Measurements from ENCODE around the gene GPR183.
A peak's percentile ranks its signal among the peaks of the same experiment; 100 is the strongest.

The GPR183 gene

DNA sequence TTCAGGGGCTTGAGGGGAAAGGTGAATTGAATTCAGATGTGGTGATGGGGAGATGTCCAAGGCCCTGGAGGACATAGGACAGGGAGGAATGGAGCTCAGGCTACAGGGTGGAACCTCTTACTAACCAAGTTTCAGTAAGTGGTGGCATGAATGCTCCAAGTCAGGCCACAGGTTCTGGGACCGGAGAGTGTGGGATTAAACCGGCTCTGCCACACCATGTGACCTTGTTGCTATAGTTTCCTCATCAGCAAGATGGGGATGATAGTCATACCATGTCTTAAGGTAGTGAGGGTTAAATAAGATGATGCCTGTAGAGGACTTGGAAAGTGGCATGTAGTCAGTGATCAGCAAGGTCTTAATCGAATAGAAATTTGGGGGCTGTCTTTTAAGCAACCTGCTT, 16.3 kb downstream of the GPR183 start:
- DNase-seq: peak; percentile 26

DNA sequence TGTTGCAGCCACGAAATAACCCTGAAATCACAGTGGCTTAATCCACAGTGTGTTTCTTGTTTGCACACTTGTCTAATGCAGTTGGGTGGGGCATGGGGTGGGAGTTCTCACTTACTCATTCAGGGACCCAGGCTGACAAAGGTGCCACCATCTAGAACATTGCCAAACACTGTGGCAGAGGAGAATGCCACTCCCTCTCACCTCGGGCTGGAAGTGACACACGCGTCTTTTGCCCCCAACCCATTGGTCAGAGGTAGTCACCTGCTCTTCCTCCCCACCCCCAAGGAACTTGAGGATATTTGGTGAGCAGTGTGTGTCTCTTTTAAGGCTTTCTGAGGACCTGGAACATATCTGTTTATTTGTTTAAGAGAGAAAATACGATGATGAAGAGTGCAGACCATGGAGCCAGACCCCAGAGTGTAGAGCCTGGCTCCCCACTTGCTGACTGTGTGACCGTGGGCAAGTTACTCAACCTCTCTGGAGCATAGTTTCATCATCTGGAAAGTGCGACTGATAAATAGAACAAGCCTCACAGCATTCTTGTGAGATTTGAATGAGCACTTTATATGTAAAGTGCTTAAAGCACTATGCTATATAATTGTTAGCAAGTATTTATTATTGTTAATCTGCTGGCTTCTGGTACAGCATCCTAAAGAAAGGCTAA, 17.4 kb downstream of the GPR183 start:
- no peak for DNase-seq

DNA sequence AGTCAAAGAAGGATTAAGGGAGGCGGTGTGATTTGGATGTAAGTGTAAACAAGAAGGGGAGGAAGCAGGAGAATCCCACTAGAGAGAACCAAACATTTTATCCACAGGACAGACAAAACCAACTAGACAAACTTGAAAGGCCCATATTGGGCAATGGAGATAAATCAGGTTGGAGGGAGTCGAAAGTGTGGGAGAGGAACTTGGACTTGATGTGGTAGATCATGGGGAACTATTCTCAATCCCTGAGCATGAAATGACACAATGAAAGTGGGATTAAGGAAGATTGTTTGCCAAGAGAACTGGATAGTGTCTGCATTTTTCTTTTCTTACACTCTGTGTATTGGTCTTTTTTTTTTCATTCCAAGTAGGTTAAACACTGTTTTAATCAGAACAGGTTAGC, 17.9 kb downstream of the GPR183 start:
- DNase-seq: peak; percentile 18

DNA sequence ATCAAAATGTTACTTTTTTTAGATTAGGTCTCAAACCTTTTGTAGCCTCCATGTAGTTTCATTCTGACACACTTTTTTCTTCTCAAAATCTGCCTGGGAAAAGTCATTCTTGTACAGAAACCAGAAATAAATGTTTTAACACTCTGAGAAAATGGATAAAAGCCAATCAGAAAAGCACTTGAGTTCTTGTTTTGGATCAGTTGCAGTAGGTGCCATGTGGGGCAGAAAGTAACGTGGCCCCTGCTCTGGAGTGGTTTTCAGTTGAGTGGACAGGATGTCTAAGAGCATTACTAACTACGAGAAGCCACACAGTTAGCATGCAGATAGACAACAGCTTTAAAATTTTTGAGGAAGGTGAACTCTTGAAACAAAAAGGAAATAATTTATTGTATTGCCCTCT, 19.1 kb downstream of the GPR183 start:
- no peak for DNase-seq

DNA sequence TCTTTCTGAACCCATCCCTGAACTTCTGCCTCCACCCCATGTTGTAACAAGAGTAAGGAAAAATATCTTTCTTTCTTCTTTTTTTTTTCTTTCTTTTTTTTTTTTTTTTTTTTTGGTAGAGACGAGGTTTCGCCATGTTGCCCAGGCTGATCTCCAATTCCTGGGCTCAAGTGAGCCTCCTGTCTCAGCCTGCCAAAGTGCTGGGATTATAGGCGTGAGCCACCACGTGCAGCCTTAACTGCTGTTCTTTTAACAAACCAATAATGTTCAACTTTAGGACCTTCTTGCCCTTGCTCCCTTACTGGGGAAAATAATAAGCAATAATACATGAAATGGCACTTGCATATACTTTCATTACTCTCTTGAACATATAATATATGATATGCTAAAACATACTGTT, 19.6 kb downstream of the GPR183 start:
- no peak for DNase-seq

DNA sequence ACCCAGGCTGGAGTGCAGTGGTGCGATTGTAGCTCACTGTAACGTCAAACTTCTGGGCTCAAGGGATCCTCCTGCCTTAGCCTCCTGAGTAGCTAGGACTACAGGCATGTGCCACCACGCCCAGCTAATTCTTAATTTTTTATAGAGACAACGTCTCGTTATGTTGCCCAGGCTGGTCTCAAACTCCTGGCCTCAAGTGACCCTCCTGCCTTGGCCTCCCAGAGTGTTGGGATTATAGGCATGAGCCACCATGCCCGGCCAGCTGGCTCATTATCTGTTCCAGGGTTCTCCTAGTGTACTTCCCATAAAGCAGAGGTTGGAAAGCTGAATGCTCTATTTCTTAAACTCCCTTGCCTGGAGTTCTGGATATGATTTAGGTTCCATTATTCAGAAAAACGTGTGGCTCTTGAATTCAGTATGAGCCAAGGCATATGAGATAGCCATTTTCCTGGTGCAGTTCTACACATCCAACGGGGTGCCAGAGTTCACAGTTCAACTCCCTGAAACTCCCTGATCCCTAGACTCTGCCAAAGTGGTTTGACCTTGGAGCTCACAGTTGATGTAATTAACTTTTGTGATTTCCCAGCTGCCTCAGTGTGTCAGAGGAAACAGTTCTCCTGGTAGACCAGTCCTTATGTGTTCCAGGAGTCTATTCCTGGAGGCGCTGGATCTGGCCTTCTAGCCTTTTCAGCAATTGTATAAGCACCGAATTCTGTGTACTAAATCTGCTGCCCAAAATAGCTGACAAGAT, 21.6 kb downstream of the GPR183 start:
- DNase-seq: peak; percentile 35

DNA sequence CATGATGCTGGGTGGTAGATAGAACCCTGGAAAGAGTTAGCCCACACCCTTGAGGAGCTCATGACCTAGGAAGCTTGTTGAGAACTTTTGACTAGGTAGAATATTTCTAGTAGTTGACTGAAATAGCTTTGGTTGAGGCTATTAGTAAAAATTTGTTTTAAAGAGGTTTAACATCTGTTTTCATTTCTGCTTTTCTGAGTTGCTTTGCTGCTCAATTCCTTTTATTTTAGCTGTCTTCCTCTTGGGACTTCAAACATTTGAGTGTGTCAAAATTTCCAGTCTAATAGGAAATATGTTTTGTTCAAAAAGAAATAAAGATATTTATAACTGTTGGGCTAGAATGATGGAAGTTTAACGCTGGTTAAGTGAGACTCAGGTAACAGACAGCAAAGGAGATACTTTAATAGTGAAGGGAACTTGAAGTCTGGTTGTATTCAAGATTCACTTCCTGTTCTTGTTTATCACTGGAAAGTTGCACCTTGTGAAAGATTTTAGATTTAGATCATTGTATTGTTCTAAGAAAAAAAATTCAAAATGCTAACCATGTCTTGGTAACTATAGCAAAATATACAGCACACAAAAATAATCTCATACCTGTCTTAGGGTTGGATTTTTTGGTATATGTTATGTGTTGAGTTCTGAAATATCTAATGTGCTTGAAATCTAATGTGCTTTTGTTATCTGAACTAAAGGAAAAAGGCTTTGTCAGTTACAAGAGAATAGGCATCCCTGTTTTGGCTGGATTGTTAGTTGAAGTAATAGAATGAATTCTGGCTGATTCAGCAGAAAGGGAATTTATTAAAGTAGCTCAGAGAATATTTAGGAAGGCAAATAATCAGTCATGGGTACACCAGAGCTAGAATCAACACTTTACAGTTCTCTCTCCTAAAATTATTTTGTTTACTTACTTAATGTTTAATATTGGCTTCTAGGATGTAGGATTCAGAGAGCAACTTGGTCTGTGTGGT, 24.7 kb downstream of the GPR183 start:
- DNase-seq: no peak

DNA sequence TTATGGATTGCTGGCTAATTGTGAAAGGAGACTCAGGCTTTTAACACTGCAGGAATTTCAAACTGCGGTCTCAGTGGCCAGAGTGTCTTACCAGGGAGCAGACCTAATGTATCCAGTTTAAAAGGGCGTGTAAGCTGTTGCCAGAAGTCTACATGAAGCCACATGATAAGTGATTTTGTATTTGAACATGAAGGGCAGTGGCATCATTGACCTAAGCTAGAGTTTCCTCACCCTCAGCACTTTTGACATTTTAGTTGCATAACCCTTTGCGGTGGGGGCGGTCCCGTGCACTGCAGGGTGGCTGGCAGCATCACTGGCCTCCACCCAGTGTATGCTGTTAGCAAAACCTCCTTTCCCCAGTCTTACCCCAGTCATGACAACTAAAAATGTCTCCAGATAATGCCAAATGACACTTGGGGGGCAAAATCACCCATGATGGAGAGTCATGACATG, 25.4 kb downstream of the GPR183 start:
- no peak for DNase-seq

DNA sequence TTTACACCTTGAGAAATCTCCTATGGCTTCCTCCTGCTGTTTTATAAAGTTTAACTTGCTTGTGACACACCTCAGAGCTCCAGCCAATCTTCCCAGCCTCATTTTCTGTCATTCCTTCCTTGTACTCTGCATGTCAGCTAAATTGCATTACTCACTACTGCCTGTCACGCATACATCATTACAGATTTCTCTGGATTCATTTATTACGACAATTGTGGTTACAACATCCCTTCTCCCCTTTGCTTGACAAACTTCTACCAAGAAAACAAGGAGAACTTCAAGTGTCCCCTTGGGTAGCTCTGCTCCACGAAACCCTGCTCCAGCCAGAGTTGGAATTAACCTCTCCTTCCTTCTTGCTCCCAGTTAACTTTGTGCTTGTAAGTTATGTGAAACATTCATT, 27.0 kb downstream of the GPR183 start:
- DNase-seq: no peak

DNA sequence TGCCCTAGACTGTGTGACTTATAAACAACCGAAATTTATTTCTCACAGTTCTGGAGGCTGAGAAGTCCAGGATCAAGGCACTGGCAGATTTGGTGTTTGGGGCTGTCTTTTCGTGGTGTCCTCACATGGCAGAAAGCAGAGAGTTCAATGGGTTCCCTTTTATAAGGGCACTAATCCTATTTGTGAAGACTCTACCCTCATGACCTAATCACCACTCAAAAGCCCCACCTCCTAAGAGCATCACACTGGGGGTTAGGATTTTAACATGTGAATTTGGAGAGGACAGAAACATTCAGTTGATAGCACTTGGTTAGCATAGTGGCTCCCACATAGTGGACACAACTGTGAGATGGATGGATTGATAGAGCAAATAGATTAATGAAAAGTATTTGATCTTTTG, 27.6 kb downstream of the GPR183 start:
- peak; percentile 64 for DNase-seq

DNA sequence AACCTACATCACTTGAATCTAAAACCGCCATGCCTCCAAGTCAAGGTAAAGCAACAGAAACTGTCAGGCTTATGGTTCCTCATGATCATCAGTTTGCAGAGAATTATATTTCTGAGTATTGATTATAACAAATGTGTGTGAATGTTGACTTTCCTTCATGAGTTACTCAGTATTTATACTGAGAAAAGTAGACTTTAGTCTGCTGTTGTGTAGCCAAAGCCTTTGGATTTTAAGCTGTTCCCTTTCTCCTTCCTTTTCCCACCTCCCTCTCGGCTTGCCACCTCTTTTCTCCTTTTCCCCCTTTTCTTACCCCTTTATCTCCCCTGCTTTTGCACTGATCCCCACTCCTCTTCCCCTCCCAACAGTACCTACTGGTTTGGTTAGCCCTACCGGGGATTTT, 28.4 kb downstream of the GPR183 start:
- DNase-seq: no peak

DNA sequence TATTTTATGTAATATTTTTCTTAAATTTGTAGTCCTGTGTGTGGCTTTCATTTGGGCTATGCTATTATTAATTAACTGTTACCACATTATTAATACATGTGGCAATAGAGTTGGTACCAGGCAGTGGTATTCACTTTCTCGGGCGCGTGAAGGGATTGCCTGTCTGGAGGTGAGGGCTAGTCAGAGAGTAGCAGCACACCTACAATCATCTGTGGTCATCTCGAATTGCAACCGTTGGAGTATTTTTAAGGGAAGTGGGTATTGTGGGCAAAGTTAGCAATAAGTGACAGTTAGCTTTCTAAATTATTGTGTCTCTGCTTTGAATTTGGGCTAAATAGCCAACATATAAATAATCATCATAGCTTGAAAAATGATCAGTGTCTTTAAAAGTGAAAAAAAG, 29.0 kb downstream of the GPR183 start:
- no peak for DNase-seq

DNA sequence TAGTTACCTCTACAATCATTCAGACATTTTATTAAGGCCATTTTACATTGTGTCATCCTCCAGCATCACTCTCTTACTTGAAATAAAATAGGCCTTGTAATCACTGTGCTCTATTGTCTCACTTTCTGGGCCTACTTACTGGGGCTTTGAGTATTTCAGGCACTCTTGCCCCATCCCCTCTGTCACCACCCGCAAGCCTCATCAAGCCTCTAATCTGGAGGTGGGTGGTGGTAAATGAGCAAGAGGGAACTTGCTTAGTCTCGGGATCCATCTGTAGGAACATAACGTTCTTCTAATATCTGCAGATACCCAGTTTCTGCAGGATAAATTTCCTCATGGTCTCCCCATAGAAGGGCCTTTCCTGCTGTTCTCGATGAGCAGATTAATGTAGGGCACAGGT, 29.6 kb downstream of the GPR183 start:
- DNase-seq: no peak

DNA sequence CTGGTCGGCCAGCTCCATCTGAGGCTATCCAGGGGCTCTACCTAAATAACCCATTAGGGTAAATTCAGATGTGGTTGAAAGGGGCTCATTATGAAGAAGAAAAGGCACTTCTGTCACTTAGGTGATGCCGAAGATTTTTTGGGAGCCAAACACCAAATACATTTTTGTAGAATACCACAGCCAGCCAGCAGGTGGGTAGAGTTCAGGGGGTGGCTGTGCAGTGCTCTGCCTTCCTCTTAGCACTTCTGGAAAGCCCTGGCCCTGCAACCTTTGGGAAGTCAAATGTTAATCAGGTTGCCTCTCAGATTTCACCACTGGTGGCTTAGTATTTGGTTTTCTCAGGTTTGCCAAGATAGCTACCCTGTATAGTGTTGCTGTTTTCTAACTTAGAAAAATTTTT, 30.5 kb downstream of the GPR183 start:
- DNase-seq: no peak

DNA sequence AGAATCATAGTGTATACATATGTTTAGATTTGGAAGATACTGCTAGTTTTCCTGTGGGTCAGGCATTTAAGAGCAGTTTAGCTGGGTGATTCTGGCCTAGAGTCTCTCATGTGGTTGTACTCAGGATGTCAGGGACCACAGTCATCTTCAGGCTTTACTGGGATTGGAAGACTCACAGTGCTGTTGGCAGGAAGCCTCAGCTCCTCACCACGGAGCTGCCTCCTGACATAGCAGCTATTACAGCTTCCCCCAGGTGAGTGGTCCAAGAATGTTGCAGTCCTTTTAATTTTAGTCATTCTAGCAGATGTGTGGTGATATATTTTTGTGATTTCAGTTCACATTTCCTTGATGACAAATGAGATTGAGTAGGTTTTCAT, 32.1 kb downstream of the GPR183 start:
- DNase-seq: no peak

DNA sequence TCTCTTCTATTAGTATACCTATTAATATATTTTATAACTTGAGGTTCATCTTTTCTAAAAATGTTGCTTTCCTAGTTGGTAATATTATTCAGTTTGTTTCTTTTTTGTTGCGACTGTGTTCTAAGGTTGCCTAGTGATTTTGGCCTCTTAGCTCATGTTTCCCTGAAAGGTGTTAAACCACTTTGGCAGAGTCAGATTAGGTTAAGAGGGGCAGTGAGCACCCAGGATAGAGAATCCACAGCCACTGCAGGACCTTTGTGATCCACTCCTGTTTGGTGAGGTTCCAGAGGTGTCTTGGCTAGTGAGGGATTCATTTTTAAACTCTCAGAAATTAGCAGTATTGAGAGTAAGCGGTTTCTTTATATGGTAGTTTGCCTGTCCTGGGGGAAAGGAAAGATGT, 34.1 kb downstream of the GPR183 start:
- no peak for DNase-seq

DNA sequence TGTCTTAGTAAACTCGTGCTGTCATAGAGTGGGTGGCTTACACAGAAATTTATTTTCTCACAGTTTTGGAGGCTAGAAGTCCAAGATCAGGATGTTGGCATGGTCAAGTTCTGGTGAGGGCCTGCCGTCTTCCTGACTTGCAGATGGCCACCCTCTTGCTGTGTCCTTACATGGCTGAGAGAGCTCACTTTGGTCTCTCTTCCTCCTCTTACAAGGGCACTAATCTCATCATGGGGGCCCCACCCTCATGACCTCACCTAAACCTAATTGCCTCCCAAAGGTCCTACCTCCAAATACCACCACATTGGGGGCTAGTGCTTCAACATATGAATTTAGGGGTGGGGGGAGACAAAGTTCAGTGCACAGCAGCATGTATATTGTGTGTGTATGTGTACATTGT, 34.7 kb downstream of the GPR183 start:
- no peak for DNase-seq

DNA sequence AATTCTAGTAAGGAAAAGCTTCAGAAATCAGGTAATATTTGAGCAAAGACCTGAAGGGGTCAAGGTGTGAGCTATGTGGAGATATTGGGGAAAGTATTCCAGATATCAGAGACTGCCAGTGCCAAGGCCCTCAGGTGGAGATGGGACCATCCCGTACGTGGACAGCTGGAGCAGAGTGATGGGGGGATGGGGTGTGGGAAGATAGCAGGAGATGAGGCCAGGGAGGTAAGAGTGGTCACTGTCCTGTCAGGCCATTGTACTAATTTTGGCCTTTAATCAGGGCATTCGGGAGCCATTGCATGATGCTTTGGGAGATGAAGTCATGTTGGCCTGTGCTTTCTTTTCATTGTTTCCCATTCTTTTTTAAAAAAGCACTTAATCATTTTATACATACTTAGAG, 36.0 kb downstream of the GPR183 start:
- no peak for DNase-seq

DNA sequence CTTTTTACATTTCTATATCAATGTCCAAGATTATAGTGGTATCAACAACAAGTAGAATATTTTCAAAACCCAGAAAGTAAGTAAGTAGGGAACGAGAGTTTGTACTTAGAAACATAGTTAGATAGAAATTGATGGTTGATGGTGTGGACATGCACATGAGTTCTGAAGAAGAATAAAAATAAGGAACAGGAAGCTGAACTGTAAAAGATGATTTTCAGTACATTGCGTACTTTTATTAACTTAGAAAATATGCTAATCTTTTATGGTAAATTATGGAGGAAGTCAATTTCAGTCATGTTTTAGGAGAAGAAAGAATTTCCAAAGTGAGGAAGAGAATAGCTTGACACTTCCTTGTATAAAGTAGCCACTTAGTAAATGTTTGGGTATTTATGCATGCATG, 36.7 kb downstream of the GPR183 start:
- no peak for DNase-seq

DNA sequence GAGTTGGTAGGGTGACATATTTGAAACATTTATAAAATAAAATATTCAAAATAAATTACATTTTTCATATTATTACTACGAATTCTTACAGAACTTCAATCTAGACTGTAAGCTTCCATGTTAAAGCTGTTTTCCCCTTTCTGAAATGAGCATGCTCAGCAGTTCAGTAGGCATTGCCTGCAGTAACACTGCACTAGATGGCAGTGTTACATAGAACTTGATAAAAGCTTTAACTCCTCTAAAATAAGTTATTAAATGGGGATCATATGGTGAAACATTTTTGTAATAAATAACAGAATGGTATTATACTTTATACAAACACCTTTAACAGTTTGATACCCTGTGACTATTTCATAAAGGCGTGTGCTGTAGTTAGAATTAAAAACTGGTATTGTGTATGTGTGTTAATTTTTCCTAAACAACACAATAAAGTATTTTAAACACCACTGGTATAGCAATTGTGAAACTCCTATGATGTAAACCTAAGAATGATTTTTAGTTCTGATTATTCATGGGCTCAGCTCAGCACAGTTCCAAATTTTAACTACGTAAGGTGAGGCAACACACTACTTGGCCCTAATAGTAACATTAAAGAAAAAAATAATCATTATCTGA, 37.5 kb downstream of the GPR183 start:
- DNase-seq: peak; percentile 21

DNA sequence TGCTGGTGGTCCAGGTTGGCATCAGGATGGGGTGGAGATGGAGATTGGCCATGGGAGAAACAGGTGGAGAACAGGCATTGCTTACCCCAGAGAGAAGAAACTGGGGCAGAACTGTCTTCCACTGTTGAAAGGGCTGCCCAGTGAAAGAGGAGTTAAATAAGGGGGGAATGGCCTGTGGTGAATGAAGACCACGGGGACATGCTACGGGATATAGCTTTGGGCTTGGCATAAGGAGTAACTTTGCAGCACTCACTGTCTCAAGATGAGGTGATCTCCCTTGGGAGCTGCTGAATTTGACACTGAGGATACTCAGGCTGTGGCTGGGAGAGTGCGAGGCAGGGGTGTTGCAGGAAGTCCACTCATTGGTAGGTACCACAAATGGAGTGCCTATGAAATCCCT, 38.4 kb downstream of the GPR183 start:
- DNase-seq: no peak

DNA sequence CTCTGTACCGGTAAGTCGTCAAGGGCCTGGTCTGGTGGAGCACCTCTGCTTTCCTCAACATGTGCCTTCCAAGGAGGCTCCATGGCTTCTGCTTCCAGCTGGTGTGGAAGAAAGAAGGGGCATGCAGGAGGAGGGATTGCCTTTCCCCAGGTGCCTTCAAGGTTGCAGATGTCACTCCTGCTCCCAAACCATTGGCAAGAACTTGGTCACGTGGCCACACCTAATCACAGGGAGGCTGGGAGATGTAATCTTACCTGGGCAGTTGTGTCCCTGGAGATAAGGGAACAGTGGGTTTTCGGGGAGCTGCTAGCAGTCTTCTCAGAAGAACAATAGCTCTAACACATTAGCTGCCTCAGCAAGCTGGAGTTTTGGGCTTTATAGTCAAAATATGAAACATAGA, 39.3 kb downstream of the GPR183 start:
- no peak for DNase-seq

DNA sequence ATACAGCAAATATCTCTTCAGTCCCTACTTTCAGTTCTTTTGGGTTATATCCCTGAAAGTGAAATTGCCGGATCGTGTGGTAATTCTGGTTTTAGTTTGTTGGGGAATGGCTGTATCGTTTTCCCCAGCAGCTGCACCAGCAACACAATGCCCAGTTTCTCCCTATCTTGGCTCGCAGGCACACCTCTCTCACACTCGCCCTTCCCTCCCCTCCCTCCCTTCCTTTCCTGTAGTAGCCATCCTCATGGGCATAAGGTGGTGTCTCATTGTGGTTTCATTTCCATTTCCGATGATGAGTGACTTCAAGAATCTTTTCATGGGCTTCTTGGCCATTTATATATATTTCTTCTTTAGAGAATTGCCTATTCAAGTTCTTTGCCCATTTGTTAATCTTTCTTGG, 40.4 kb downstream of the GPR183 start:
- no peak for DNase-seq

Data from NCI-H82 (cell line).